ENCODE results near the gene MGAT3. TPM values are rescaled to one million over a fixed set of nuclear protein-coding genes. Genes with fewer than 3 reads are reported as not detected.

Gene MGAT3
- total and polyA plus RNA-seq, 2 of the 13 experiments (the other 11 are each of a cell fraction or from before 2014, with no cell fraction given): 0.11 to 0.15 TPM

DNA sequence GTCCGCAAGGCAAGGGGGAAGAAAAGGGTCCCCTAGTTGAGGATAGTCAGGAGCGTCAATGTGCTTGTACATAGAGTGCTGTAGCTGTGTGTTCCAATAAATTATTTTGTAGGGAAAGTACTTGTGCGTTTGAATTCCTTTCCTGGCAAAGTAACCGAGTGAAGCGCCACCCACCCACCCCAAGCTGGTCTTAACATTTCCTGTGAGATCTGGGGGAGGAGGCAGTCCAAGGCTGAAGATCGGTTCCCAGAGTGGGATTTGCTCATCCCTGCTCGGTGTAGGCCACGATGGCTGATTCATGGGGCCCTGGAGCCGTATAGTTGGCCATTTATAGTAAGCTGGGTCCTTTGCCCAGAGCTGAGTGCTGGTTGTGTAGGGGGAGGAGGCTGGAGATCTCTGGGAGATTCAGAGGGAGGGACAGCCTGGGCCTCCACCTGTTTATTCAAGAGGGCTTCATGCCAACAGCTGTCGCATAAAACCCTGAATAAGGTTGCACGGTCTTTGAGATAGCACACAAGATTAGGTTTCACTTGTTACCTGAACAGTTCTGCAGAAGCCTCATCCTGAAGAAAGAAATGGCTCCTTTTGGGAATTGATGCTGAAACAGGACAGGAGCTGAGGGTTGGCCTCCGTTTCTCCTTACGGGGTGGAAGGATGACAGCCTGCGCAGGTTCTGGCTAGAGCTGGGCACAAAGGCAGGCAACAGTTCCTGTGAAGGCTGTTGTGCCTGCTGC is 65.9 kb downstream of the MGAT3 start (continued):
- TF ChIP-seq, protein P1, sequence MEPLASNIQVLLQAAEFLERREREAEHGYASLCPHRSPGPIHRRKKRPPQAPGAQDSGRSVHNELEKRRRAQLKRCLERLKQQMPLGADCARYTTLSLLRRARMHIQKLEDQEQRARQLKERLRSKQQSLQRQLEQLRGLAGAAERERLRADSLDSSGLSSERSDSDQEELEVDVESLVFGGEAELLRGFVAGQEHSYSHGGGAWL (CRISPR knock-in tag; IDR thresholded peaks at IDR 0.05): no peak
- 0 out of 2 replicates have a peak, but pooled peaks have one; percentile 32 for TF ChIP-seq ETV6 (CRISPR knock-in tag; conservative IDR thresholded peaks at IDR 0.05)
- 0 out of 2 replicates have a peak, but pooled peaks have one; percentile 24 for TF ChIP-seq ZNF670 (CRISPR knock-in tag; IDR thresholded peaks at IDR 0.05; ENCODE audit: borderline replicate concordance)
- no peak for TF ChIP-seq ZNF274 (CRISPR knock-in tag; IDR thresholded peaks at IDR 0.05)
- no peak for TF ChIP-seq AKNA (CRISPR knock-in tag; IDR thresholded peaks at IDR 0.05; ENCODE audit: borderline replicate concordance)
- no peak for TF ChIP-seq ZNF678 (CRISPR knock-in tag; IDR thresholded peaks at IDR 0.05)
- no peak; the same call in 1 of the 2 replicates for TF ChIP-seq NCOA5 (CRISPR knock-in tag; IDR thresholded peaks at IDR 0.05)
- no peak for TF ChIP-seq IKZF1 (IDR thresholded peaks at IDR 0.05)
- TF ChIP-seq, protein P2, sequence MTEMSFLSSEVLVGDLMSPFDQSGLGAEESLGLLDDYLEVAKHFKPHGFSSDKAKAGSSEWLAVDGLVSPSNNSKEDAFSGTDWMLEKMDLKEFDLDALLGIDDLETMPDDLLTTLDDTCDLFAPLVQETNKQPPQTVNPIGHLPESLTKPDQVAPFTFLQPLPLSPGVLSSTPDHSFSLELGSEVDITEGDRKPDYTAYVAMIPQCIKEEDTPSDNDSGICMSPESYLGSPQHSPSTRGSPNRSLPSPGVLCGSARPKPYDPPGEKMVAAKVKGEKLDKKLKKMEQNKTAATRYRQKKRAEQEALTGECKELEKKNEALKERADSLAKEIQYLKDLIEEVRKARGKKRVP (CRISPR knock-in tag; IDR thresholded peaks at IDR 0.05): 0 out of 4 replicates have a peak, but pooled peaks of 1 of the 2 experiments have one; percentile 27
- no peak for TF ChIP-seq DNMT3B (CRISPR knock-in tag; conservative IDR thresholded peaks at IDR 0.05)
- no peak for TF ChIP-seq KMT2A (CRISPR knock-in tag; IDR thresholded peaks at IDR 0.05)
- TF ChIP-seq, protein P3, sequence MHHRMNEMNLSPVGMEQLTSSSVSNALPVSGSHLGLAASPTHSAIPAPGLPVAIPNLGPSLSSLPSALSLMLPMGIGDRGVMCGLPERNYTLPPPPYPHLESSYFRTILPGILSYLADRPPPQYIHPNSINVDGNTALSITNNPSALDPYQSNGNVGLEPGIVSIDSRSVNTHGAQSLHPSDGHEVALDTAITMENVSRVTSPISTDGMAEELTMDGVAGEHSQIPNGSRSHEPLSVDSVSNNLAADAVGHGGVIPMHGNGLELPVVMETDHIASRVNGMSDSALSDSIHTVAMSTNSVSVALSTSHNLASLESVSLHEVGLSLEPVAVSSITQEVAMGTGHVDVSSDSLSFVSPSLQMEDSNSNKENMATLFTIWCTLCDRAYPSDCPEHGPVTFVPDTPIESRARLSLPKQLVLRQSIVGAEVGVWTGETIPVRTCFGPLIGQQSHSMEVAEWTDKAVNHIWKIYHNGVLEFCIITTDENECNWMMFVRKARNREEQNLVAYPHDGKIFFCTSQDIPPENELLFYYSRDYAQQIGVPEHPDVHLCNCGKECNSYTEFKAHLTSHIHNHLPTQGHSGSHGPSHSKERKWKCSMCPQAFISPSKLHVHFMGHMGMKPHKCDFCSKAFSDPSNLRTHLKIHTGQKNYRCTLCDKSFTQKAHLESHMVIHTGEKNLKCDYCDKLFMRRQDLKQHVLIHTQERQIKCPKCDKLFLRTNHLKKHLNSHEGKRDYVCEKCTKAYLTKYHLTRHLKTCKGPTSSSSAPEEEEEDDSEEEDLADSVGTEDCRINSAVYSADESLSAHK (CRISPR knock-in tag; IDR thresholded peaks at IDR 0.05; ENCODE audit: borderline replicate concordance): no peak
- TF ChIP-seq KDM2A (CRISPR knock-in tag; IDR thresholded peaks at IDR 0.05; ENCODE audit: borderline replicate concordance, low read depth): no peak
- TF ChIP-seq SOX13 (IDR thresholded peaks at IDR 0.05): no peak
- peak; percentile 3 to 86; a peak in 1 of 4 replicates for TF ChIP-seq SOX13 (CRISPR knock-in tag; conservative IDR thresholded peaks at IDR 0.05 in 1 of 2, IDR thresholded peaks at IDR 0.05 in 1 of 2)
- no peak for TF ChIP-seq ZNF749 (CRISPR knock-in tag; IDR thresholded peaks at IDR 0.05; ENCODE audit: borderline replicate concordance)
- no peak for TF ChIP-seq CCAR2 (optimal IDR thresholded peaks at IDR 0.05; ENCODE audit: low read depth, low read length)
- TF ChIP-seq ZNF788 (CRISPR knock-in tag; IDR thresholded peaks at IDR 0.05; ENCODE audit: borderline replicate concordance): no peak
- TF ChIP-seq ZNF143 (CRISPR knock-in tag; IDR thresholded peaks at IDR 0.05): no peak
- no peak for TF ChIP-seq SNAPC2 (CRISPR knock-in tag; IDR thresholded peaks at IDR 0.05)
- no peak for TF ChIP-seq PHF5A (CRISPR knock-in tag; IDR thresholded peaks at IDR 0.05; ENCODE audit: low read depth, unreplicated experiment)
